A549 treated with AZD9567 at 1 μM for 4 hours (cell line): ENCODE data around the gene SMYD4. TPM values are rescaled to one million over a fixed set of nuclear protein-coding genes. Genes with fewer than 3 reads are reported as not detected.

ENCODE experiments used
- total RNA-seq: library from RNA; stranded (reverse); fragments of 200-300 nt; extraction: Qiagen RNA extraction; gene quantifications from 5 replicates; pipeline ENCODE4 v1.2.3, GENCODE V29; 2022; ENCODE audit not compliant: insufficient read depth

Gene SMYD4, protein sequence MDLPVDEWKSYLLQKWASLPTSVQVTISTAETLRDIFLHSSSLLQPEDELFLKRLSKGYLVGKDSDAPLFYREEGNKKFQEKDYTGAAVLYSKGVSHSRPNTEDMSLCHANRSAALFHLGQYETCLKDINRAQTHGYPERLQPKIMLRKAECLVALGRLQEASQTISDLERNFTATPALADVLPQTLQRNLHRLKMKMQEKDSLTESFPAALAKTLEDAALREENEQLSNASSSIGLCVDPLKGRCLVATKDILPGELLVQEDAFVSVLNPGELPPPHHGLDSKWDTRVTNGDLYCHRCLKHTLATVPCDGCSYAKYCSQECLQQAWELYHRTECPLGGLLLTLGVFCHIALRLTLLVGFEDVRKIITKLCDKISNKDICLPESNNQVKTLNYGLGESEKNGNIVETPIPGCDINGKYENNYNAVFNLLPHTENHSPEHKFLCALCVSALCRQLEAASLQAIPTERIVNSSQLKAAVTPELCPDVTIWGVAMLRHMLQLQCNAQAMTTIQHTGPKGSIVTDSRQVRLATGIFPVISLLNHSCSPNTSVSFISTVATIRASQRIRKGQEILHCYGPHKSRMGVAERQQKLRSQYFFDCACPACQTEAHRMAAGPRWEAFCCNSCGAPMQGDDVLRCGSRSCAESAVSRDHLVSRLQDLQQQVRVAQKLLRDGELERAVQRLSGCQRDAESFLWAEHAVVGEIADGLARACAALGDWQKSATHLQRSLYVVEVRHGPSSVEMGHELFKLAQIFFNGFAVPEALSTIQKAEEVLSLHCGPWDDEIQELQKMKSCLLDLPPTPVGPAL
- total RNA-seq, result 7.6 to 10.7 TPM (median 9.8 TPM) in 5 replicates

DNA sequence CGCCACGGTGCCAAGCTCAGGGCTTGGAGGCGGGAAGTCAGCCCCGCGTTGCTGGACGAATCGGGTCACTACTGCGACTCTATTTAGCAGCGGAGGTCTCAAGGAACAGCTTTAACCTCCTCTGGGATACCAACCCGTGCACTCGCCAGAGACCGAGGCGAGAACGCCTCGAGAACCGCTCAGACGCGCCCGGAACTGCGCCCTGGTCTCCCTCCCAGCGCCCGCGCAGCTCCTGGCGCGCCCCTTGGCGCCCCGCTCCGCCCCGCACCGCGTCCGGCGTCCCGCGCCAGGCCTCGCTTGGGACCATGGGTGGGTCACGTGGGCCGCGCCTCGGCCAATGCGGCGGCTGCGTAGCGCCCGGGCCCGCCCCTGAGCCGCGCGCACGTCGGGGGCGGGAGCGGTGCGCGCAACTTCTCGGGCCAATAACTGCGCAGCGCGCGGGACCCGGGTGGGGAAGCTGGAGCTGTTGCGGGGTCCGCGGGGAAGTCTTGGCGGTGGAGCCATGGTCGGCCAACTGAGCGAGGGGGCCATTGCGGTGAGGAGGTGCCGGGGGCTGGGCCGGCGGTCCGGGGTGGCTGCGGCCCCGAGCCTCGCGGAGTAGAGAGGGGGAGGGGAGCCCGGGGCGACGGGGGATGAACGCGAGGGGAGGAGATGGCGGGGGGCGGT lies at the start of gene SMYD4, which contains the start of gene RPA1:
Gene SMYD4, minus strand, starts transcription at position 311 of the 666 bp plus-strand sequence. CDS start 1,908 bp downstream, outside the sequence.
Gene RPA1, plus strand, starts transcription at position 414 of the 666 bp plus-strand sequence. Its CDS starts 89 bp downstream, at position 503.

DNA sequence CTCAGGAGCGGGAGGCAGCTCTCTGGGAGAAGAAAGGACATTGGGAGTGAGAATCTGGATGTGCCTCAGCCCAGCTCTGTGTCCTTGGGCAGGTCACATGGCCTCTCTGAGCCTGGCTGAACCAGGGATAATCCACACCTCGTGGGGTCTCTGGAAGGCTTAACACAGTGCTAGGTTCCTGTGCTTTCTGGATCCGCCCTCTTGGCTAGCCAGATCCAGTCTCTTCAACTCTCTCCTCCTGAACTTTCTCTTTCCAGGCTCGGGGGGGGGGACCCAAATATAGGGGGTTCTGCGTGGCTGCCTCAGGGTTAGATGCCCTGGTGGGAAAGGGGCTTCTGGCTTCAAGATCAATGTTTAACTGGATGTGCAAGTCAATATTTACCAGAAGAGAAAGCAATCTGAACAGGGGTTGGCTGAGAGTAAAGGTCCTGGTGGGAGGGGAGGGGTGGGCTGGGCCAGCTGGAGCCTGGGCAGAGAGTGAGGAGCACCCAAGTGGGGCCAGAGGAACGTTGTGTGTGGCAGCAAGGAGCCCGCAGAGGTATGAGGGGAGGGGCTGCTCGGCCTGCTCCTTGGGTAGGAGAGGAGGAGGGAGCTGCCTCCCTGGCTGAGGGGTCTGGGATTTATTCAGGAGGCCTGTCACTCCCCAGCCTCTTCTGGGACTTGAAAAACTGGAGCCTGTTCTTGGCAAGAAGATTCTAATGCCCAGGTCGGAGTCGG lies 87.2 kb downstream of the SMYD4 start, which contains the start of gene SERPINF2:
Gene SERPINF2, plus strand, starts transcription at position 501 of the 717 bp plus-strand sequence. CDS start 2,125 bp downstream, outside the sequence.

Other genes starting within 250 kb of the SMYD4 start
- gene SLC43A2, start 201.1 kb downstream of the SMYD4 start, total RNA-seq, result 5.6 to 6.9 TPM (median 5.9 TPM) in 5 replicates
- gene SCARF1, start 184.2 kb downstream of the SMYD4 start, total RNA-seq, result 0.23 to 0.43 TPM (median 0.36 TPM) in 4 of 5 replicates, not detected in the other
- 10.3 to 18.3 TPM (median 15.5 TPM) in 5 replicates for gene RILP, start 180.0 kb downstream of the SMYD4 start, total RNA-seq
- 230 to 315 TPM (median 250 TPM) in 5 replicates for gene PRPF8, start 145.0 kb downstream of the SMYD4 start, total RNA-seq
- gene TLCD2, start 119.5 kb downstream of the SMYD4 start, total RNA-seq, result 1.4 to 1.8 TPM (median 1.5 TPM) in 5 replicates
- gene WDR81, start 105.2 kb downstream of the SMYD4 start, total RNA-seq, result 20.3 to 33.4 TPM (median 28.7 TPM) in 5 replicates
- gene SERPINF2, start 87.0 kb downstream of the SMYD4 start, total RNA-seq, result 1.8 to 2.5 TPM (median 2.0 TPM) in 5 replicates
- gene SERPINF1, start 67.8 kb downstream of the SMYD4 start, total RNA-seq, result 1.4 to 8.1 TPM (median 1.9 TPM) in 5 replicates
- 71.8 to 79.4 TPM (median 75.2 TPM) in 5 replicates for gene RPA1, start 103 bp upstream of the SMYD4 start, total RNA-seq
- gene RTN4RL1, start 195.4 kb upstream of the SMYD4 start, total RNA-seq, result 7.9 to 10.0 TPM (median 8.3 TPM) in 5 replicates
- gene DPH1, start 200.3 kb upstream of the SMYD4 start, total RNA-seq, result 38.7 to 45.2 TPM (median 44.8 TPM) in 5 replicates
- 48.0 to 77.6 TPM (median 70.2 TPM) in 5 replicates for gene OVCA2, start 212.1 kb upstream of the SMYD4 start, total RNA-seq
- 1.4 to 1.8 TPM (median 1.6 TPM) in 4 of 5 replicates, not detected in the other for gene HIC1, start 225.2 kb upstream of the SMYD4 start, total RNA-seq